Caki2 (cell line): ENCODE data around the gene POLK. TPM values are rescaled to one million over a fixed set of nuclear protein-coding genes. Genes with fewer than 3 reads are reported as not detected.
"Not testable (repeated sequence)": the region's sequence is repeated elsewhere in the genome, so short reads cannot be mapped to it uniquely, and the experiment has no call there.

Source experiments
- DNase-seq: peaks from one replicate; pipeline ENCODE4 v3.0.0-alpha.2; 2015; ENCODE audit warnings: low read depth
- in situ Hi-C: cut with HindIII; loops from 2 replicates; pipeline ENCODE4 v1.10.0; 2016; ENCODE audit warnings: low sequenced_read_pairs, low pct_unique_long_range_greater_than_20kb, mixed read lengths
- total RNA-seq: library from RNA; depleted of rRNA; stranded (reverse); fragments of >200 nt; shearing (Covaris generic); gene quantifications from 2 replicates; pipeline ENCODE4 v1.2.3, GENCODE V29; 2014; ENCODE audit warnings: low replicate concordance

Gene POLK
- total RNA-seq, 1 experiment from 2014 or later: 7.1 TPM

GRCh38 chr5:75534734-75535133 is 23.0 kb downstream of the POLK start:
- in situ Hi-C loops: no loop called here
- no peak for DNase-seq

- in situ Hi-C loops: no loop called here
- no peak for DNase-seq
These were observed 24.5 kb downstream of the POLK start for GRCh38 chr5:75536147-75536546.

- in situ Hi-C loops: no loop called here
- DNase-seq: no peak
These were observed 25.1 kb downstream of the POLK start for GRCh38 chr5:75536694-75537360.

- in situ Hi-C loops: no loop called here
- no peak for DNase-seq
These were observed 26.5 kb downstream of the POLK start for GRCh38 chr5:75538211-75538610.

- DNase-seq: no peak
- in situ Hi-C loops: no loop called here
These were observed 33.4 kb downstream of the POLK start for GRCh38 chr5:75545131-75545530.

GRCh38 chr5:75546830-75547229 is 35.1 kb downstream of the POLK start:
- in situ Hi-C loops: no loop called here
- no peak for DNase-seq

- in situ Hi-C loops: no loop called here
- DNase-seq: no peak
These were observed 36.1 kb downstream of the POLK start for GRCh38 chr5:75547812-75548211.

- in situ Hi-C loops: no loop called here
- no peak for DNase-seq
These were observed 38.9 kb downstream of the POLK start for GRCh38 chr5:75550597-75550996.

GRCh38 chr5:75551471-75551870 is 39.8 kb downstream of the POLK start:
- DNase-seq: no peak
- in situ Hi-C loops: no loop called here

- in situ Hi-C loops: no loop called here
- DNase-seq: no peak
These were observed 41.1 kb downstream of the POLK start for GRCh38 chr5:75552764-75553163.

- in situ Hi-C loops: no loop called here
- no peak for DNase-seq
These were observed 41.7 kb downstream of the POLK start for GRCh38 chr5:75553358-75553757.

- in situ Hi-C loops: no loop called here
- no peak for DNase-seq
These were observed 46.5 kb downstream of the POLK start for GRCh38 chr5:75558221-75558620.

- DNase-seq: no peak
- in situ Hi-C loops: no loop called here
These were observed 47.4 kb downstream of the POLK start for GRCh38 chr5:75558981-75559632.

GRCh38 chr5:75560655-75561054 is 49.0 kb downstream of the POLK start:
- DNase-seq, in situ Hi-C loops: not testable (repeated sequence)

GRCh38 chr5:75565991-75566709 is 54.5 kb downstream of the POLK start:
- in situ Hi-C loops: not testable (repeated sequence)
- DNase-seq: peak; percentile 53

- peak; percentile 84 for DNase-seq
These were observed 55.1 kb downstream of the POLK start for GRCh38 chr5:75566710-75567309.

GRCh38 chr5:75567710-75568109 is 56.0 kb downstream of the POLK start:
- in situ Hi-C loops: no loop called here
- peak; percentile 57 for DNase-seq

More at GRCh38 chr5:75566710-75567309, 55.1 kb downstream of the POLK start:
- in situ Hi-C loops: no loop called here

GRCh38 chr5:75568202-75568601 is 56.5 kb downstream of the POLK start:
- no peak for DNase-seq
- in situ Hi-C loops: no loop called here

- in situ Hi-C loops: no loop called here
- DNase-seq: no peak
These were observed 59.9 kb downstream of the POLK start for GRCh38 chr5:75571547-75571946.
